ENCODE measurements around the gene CSMD2.

GRCh38 chr1:34132161-34132420, 32.9 kb downstream of the CSMD2 start:
- TF ChIP-seq CTCF (IDR thresholded peaks at IDR 0.05) (no peak), ELF4 (CRISPR knock-in tag; IDR thresholded peaks at IDR 0.05; ENCODE audit: low read depth) (no peak), ATF1 (CRISPR knock-in tag; IDR thresholded peaks at IDR 0.05) (no peak)

All from WTC11 (cell line).